NCI-H146 treated with DMSO at 0.1 percent for 48 hours (cell line): ENCODE measurements around the gene BCCIP.

Experiments
- DNase-seq: peaks from one replicate; lab custom pipeline; 2025; ENCODE audit not compliant: unreplicated experiment; lab: John Stamatoyannopoulos, UW

The BCCIP gene

GRCh38 chr10:125883211-125883610, 59.9 kb downstream of the BCCIP start:
- no peak for DNase-seq
